Gastroesophageal sphincter (tissue), 3 donors: ENCODE data around the gene SCT.

Source experiments
- EP300 ChIP-seq: sonication (generic); formaldehyde crosslinking; IDR thresholded peaks from one replicate; pipeline ENCODE4 v1.6.1; 2017; ENCODE audit warnings: antibody characterized with exemption, mild to moderate bottlenecking
- POLR2A ChIP-seq, 2 donors: fragments of 450-650 bp; IDR thresholded peaks; one replicate each; pipeline ENCODE4 v1.6.1; 2017; ENCODE audit warnings: antibody characterized with exemption in 2 of 2, mild to moderate bottlenecking in 2 of 2, moderate library complexity in 1 of 2
- POLR2AphosphoS5 ChIP-seq: sonication (generic); formaldehyde crosslinking; IDR thresholded peaks from one replicate; pipeline ENCODE4 v1.6.1; 2017; ENCODE audit warnings: antibody characterized with exemption
- TF ChIP-seq, protein P1 (sequence below), 4 experiments: fragments of 200-600 bp in 2 of 4; fragments of 450-650 bp in 2 of 4; sonication (generic) in 1 of 4; IDR thresholded peaks; one replicate each; pipeline ENCODE4 v1.5.1; 2017 to 2019; ENCODE audit warnings: antibody characterized with exemption in 4 of 4, mild to moderate bottlenecking in 2 of 4, moderate library complexity in 2 of 4

DNA sequence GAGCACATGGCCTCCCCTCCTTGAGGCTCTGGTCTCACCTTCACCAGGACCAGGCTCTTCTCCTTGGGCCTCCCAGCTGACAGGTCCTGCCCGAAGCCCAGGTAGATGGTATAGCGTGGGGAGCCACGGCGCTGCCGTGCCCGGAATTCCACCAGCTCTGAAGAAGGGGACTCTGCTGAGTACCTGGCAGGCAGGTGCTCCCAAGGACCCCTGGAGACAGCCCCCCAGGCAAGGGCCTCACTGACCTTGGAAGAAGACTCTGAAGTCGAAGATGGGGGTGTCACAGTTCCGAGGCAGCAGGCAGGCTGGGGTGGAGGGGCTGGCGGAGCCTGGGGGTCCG, 14.1 kb downstream of the SCT start:
- TF ChIP-seq, protein P1, sequence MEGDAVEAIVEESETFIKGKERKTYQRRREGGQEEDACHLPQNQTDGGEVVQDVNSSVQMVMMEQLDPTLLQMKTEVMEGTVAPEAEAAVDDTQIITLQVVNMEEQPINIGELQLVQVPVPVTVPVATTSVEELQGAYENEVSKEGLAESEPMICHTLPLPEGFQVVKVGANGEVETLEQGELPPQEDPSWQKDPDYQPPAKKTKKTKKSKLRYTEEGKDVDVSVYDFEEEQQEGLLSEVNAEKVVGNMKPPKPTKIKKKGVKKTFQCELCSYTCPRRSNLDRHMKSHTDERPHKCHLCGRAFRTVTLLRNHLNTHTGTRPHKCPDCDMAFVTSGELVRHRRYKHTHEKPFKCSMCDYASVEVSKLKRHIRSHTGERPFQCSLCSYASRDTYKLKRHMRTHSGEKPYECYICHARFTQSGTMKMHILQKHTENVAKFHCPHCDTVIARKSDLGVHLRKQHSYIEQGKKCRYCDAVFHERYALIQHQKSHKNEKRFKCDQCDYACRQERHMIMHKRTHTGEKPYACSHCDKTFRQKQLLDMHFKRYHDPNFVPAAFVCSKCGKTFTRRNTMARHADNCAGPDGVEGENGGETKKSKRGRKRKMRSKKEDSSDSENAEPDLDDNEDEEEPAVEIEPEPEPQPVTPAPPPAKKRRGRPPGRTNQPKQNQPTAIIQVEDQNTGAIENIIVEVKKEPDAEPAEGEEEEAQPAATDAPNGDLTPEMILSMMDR (IDR thresholded peaks at IDR 0.05), result no peak
- TF ChIP-seq POLR2AphosphoS5 (no peak), POLR2A (IDR thresholded peaks at IDR 0.05) (no peak), EP300 (no peak)
